Stomach smooth muscle (tissue), 2 donors: ENCODE measurements around the gene ZDHHC4.
A peak's percentile ranks its signal among the peaks of the same experiment; 100 is the strongest.
"Not testable (repeated sequence)": the region's sequence is repeated elsewhere in the genome, so short reads cannot be mapped to it uniquely, and the experiment has no call there.

ENCODE experiments used
- H3K27ac ChIP-seq: one replicate; pipeline ENCODE4 v1.7.0; 2013; ENCODE audit warnings: mild to moderate bottlenecking, low read length, inconsistent platforms
- H3K27me3 ChIP-seq, 2 donors: one replicate each; pipeline ENCODE4 v1.7.0; 2013; ENCODE audit warnings: low read length in 2 of 2; ENCODE audit not compliant: insufficient read depth in 2 of 2, control insufficient read depth in 1 of 2
- H3K36me3 ChIP-seq, 2 donors: one replicate each; pipeline ENCODE4 v1.7.0; 2013; ENCODE audit warnings: low read length in 2 of 2; ENCODE audit not compliant: control insufficient read depth in 2 of 2, insufficient read depth in 2 of 2
- H3K4me1 ChIP-seq: one replicate; pipeline ENCODE4 v1.7.0; 2013; ENCODE audit warnings: low read length; ENCODE audit not compliant: control insufficient read depth, insufficient read depth
- H3K4me3 ChIP-seq, 2 donors: one replicate each; pipeline ENCODE4 v1.7.0; 2013; ENCODE audit warnings: low read length in 2 of 2
- H3K9ac ChIP-seq, 2 donors: one replicate each; pipeline ENCODE4 v1.7.0; 2013; ENCODE audit warnings: low read length in 2 of 2, mild to moderate bottlenecking in 1 of 2
- H3K9me3 ChIP-seq, 2 donors: one replicate each; pipeline ENCODE4 v1.7.0; 2013; ENCODE audit warnings: low read length in 2 of 2; ENCODE audit not compliant: control insufficient read depth in 2 of 2
- donor health status: healthy.
- donor health status: Pancreatic carcinoma.

Gene ZDHHC4

GRCh38 chr7:6585746-6586432 lies 8.6 kb downstream of the ZDHHC4 start:
- H3K4me1 ChIP-seq, H3K27me3 ChIP-seq, H3K27ac ChIP-seq, H3K4me3 ChIP-seq, H3K9ac ChIP-seq, H3K9me3 ChIP-seq: not testable (repeated sequence)
- H3K36me3 ChIP-seq: peaks cover 33 to 34% of the 10 kb centered on the region in 2 donors

- peaks cover 21 to 25% of the 10 kb centered on the region in 2 donors for H3K36me3 ChIP-seq
- H3K9me3 ChIP-seq: no peaks in the 10 kb centered on the region
- no peaks in the 10 kb centered on the region for H3K27me3 ChIP-seq
- H3K4me1 ChIP-seq: peaks cover 17% of the 10 kb centered on the region
- no peak overlapping the region for H3K9ac ChIP-seq
- no peak overlapping the region for H3K27ac ChIP-seq
- H3K4me3 ChIP-seq: no peak overlapping the region
Observed at GRCh38 chr7:6588566-6588965, 11.3 kb downstream of the ZDHHC4 start.

- peaks cover 17% of the 10 kb centered on the region for H3K4me1 ChIP-seq
- H3K9ac ChIP-seq: peak overlapping the region; percentile 36 to 45
- H3K27me3 ChIP-seq: no peaks in the 10 kb centered on the region
- H3K36me3 ChIP-seq: peaks cover 21 to 30% of the 10 kb centered on the region in 2 donors
- no peak overlapping the region for H3K27ac ChIP-seq
- H3K9me3 ChIP-seq: no peaks in the 10 kb centered on the region
- H3K4me3 ChIP-seq: peak overlapping the region; percentile 43 to 88
Observed at GRCh38 chr7:6589151-6589828, 12.0 kb downstream of the ZDHHC4 start.

- Histone ChIP-seq H3K36me3 (peaks cover 20 to 29% of the 10 kb centered on the region in 2 donors), H3K27ac (peak within 1 kb of the TSS; percentile 46), H3K4me3 (peak within 1 kb of the TSS; percentile 88 to 89), H3K4me1 (peaks cover 17% of the 10 kb centered on the region), H3K9me3 (no peaks in the 10 kb centered on the region), H3K9ac (peak within 1 kb of the TSS; percentile 79 to 85), H3K27me3 (no peaks in the 10 kb centered on the region)
Observed at GRCh38 chr7:6589829-6590644, 12.8 kb downstream of the ZDHHC4 start, which contains the start of gene INTS15. Gene INTS15 (plus strand): TSS chr7:6590021. CDS start chr7:6590284, 263 bp downstream.

GRCh38 chr7:6590645-6591110 lies 13.4 kb downstream of the ZDHHC4 start:
- no peaks in the 10 kb centered on the region for H3K9me3 ChIP-seq
- peak overlapping the region; percentile 46 for H3K27ac ChIP-seq
- peaks cover 17% of the 10 kb centered on the region for H3K4me1 ChIP-seq
- H3K27me3 ChIP-seq: no peaks in the 10 kb centered on the region
- peak overlapping the region; percentile 79 to 85 for H3K9ac ChIP-seq
- peak overlapping the region; percentile 88 to 89 for H3K4me3 ChIP-seq
- peaks cover 24 to 33% of the 10 kb centered on the region in 2 donors for H3K36me3 ChIP-seq

- Histone ChIP-seq H3K36me3 (peaks cover 47 to 53% of the 10 kb centered on the region in 2 donors), H3K27ac (no peak overlapping the region), H3K4me1 (no peaks in the 10 kb centered on the region), H3K9ac (no peak overlapping the region), H3K9me3 (no peaks in the 10 kb centered on the region), H3K4me3 (no peak overlapping the region), H3K27me3 (no peaks in the 10 kb centered on the region)
Observed at GRCh38 chr7:6600093-6600492, 22.8 kb downstream of the ZDHHC4 start.

GRCh38 chr7:6604458-6604857 lies 27.2 kb downstream of the ZDHHC4 start:
- Histone ChIP-seq H3K4me1 (no peaks in the 10 kb centered on the region), H3K9me3 (no peaks in the 10 kb centered on the region), H3K36me3 (peaks cover 23 to 34% of the 10 kb centered on the region in 2 donors), H3K4me3 (no peak overlapping the region), H3K9ac (no peak overlapping the region), H3K27ac (no peak overlapping the region), H3K27me3 (no peaks in the 10 kb centered on the region)

GRCh38 chr7:6606866-6607583 lies 29.8 kb downstream of the ZDHHC4 start:
- H3K9ac ChIP-seq: no peak overlapping the region
- H3K9me3 ChIP-seq: no peaks in the 10 kb centered on the region
- H3K27me3 ChIP-seq: no peaks in the 10 kb centered on the region
- H3K36me3 ChIP-seq: peaks cover 15 to 22% of the 10 kb centered on the region in 2 donors
- H3K27ac ChIP-seq: no peak overlapping the region
- no peaks in the 10 kb centered on the region for H3K4me1 ChIP-seq
- no peak overlapping the region for H3K4me3 ChIP-seq

- Histone ChIP-seq H3K36me3 (peaks cover 11 to 17% of the 10 kb centered on the region in 2 donors), H3K9me3 (no peaks in the 10 kb centered on the region), H3K9ac (no peak overlapping the region), H3K27ac (no peak overlapping the region), H3K27me3 (no peaks in the 10 kb centered on the region), H3K4me3 (no peak overlapping the region), H3K4me1 (no peaks in the 10 kb centered on the region)
Observed at GRCh38 chr7:6607651-6608051, 30.4 kb downstream of the ZDHHC4 start.

- Histone ChIP-seq H3K9me3 (no peaks in the 10 kb centered on the region), H3K4me1 (no peaks in the 10 kb centered on the region), H3K9ac (no peak overlapping the region), H3K36me3 (peaks cover 11 to 16% of the 10 kb centered on the region in 2 donors), H3K4me3 (no peak overlapping the region), H3K27ac (no peak overlapping the region), H3K27me3 (no peaks in the 10 kb centered on the region)
Observed at GRCh38 chr7:6608081-6608480, 30.8 kb downstream of the ZDHHC4 start.
